A549 (cell line): ENCODE results near the gene WDFY2. TPM values are rescaled to one million over a fixed set of nuclear protein-coding genes. Genes with fewer than 3 reads are reported as not detected.

ENCODE experiments used
- ATAC-seq, 2 experiments: fragments of 200-7000 bp in 1 of 2; fragments of >200 bp in 1 of 2; cut with Nextera tagmentation in 1 of 2; cut with Tn5 transposase in 1 of 2; 3 replicates each; pipeline versions ENCODE4 v1.8.0 to v1.9.1; 2018 to 2020; ENCODE audit warnings: mild to moderate bottlenecking in 1 of 2, moderate library complexity in 1 of 2
- CTCF ChIA-PET: fragments of 300-600 bp; sonication (Branson Sonifier 250); formaldehyde crosslinking; extraction: SDS; loops from one replicate; lab custom pipeline; 2021; ENCODE audit warnings: antibody characterized with exemption, inconsistent platforms; lab: Yijun Ruan, JAX
- POLR2A ChIA-PET: fragments of 350-600 bp; formaldehyde crosslinking; extraction: SDS; loops from one replicate; lab custom pipeline; 2021; ENCODE audit warnings: antibody characterized with exemption, inconsistent platforms; lab: Yijun Ruan, JAX
- DNase-seq, 2 experiments: peaks; one replicate each; pipeline versions ENCODE4 v3.0.0 to v3.0.0-alpha.2; 2011 to 2016; ENCODE audit warnings: low read depth in 1 of 2, low spot score in 1 of 2
- FAIRE-seq: peaks from 2 replicates; lab custom pipeline; 2011; peaks lifted over from hg19 to GRCh38; lab: Jason Lieb, UNC
- H3K27ac ChIP-seq, 2 experiments: fragments of >200 bp; sonication (Bioruptor Twin); formaldehyde crosslinking; 3 replicates each; pipeline ENCODE4 v1.5.1; 2016 to 2017
- H3K4me1 ChIP-seq: fragments of >200 bp; sonication (Bioruptor Twin); formaldehyde crosslinking; 3 replicates; pipeline ENCODE4 v1.6.1; 2016
- H3K4me2 ChIP-seq: fragments of >200 bp; sonication (Bioruptor Twin); formaldehyde crosslinking; 3 replicates; pipeline ENCODE4 v1.6.1; 2016
- H3K4me3 ChIP-seq: fragments of >200 bp; sonication (Bioruptor Twin); formaldehyde crosslinking; 3 replicates; pipeline ENCODE4 v1.5.1; 2016
- H3K9me3 ChIP-seq: fragments of >200 bp; sonication (Bioruptor Twin); formaldehyde crosslinking; 3 replicates; pipeline ENCODE4 v1.6.1; 2016
- CBX2 ChIP-seq: fragments of 200-600 bp; sonication (generic); IDR thresholded peaks from 2 replicates; pipeline ENCODE4 v1.6.1; 2016; ENCODE audit warnings: low read depth, mild to moderate bottlenecking, borderline replicate concordance
- CBX8 ChIP-seq: fragments of 200-600 bp; sonication (generic); IDR thresholded peaks from 2 replicates; pipeline ENCODE4 v1.6.1; 2016
- CEBPB ChIP-seq, 2 experiments: fragments of >200 bp in 1 of 2; sonication (Bioruptor Twin) in 1 of 2; formaldehyde crosslinking in 1 of 2; IDR thresholded peaks; 2 replicates each; pipeline ENCODE4 v1.6.1; 2012 to 2016
- EHMT2 ChIP-seq: fragments of 200-600 bp; sonication (generic); IDR thresholded peaks from 2 replicates; pipeline ENCODE4 v1.6.1; 2016; ENCODE audit warnings: antibody characterized with exemption, low read depth, mild to moderate bottlenecking, moderate library complexity
- EP300 ChIP-seq, 2 experiments: fragments of >200 bp; sonication (Bioruptor Twin); formaldehyde crosslinking; IDR thresholded peaks; 2 replicates in 1 of 2; 3 replicates in 1 of 2; pipeline ENCODE4 v1.6.1; 2016 to 2017
- FOSB ChIP-seq: fragments of 250-450 bp; sonication (Bioruptor Pico); IDR thresholded peaks from 2 replicates; pipeline ENCODE4 v1.5.0; 2020; ENCODE audit warnings: mild to moderate bottlenecking, moderate library complexity
- FOSL2 ChIP-seq, 2 experiments: fragments of 450-650 bp in 1 of 2; fragments of >200 bp in 1 of 2; sonication (Bioruptor Twin) in 1 of 2; formaldehyde crosslinking; IDR thresholded peaks; 2 replicates each; pipeline versions ENCODE4 v1.5.0 to v1.6.1; 2016 to 2020; ENCODE audit warnings: mild to moderate bottlenecking in 1 of 2, moderate library complexity in 1 of 2
- FOXS1 ChIP-seq: fragments of 250-450 bp; sonication (Bioruptor Pico); IDR thresholded peaks from 2 replicates; pipeline ENCODE4 v1.5.0; 2020; ENCODE audit warnings: mild to moderate bottlenecking, moderate library complexity
- HOXA7 ChIP-seq: fragments of 250-450 bp; sonication (Bioruptor Pico); IDR thresholded peaks from 2 replicates; pipeline ENCODE4 v1.5.0; 2020; ENCODE audit warnings: mild to moderate bottlenecking, moderate library complexity
- KDM1A ChIP-seq: fragments of 200-600 bp; sonication (generic); IDR thresholded peaks from 2 replicates; pipeline ENCODE4 v1.6.1; 2016; ENCODE audit warnings: low read depth, mild to moderate bottlenecking
- MAZ ChIP-seq: fragments of 150-350 bp; IDR thresholded peaks from 2 replicates; pipeline ENCODE4 v1.6.1; 2014; ENCODE audit warnings: antibody characterized with exemption, low read depth, low read length, borderline replicate concordance
- NFE2L2 ChIP-seq: fragments of 150-350 bp; conservative IDR thresholded peaks from 2 replicates; pipeline ENCODE4 v1.6.1; 2014; ENCODE audit warnings: low read length
- POLR2A ChIP-seq: IDR thresholded peaks from 2 replicates; pipeline ENCODE4 v1.6.1; 2012; ENCODE audit warnings: mild to moderate bottlenecking, low read length
- POLR2AphosphoS2 ChIP-seq: conservative IDR thresholded peaks from 2 replicates; pipeline ENCODE4 v1.6.1; 2012; ENCODE audit warnings: low read length, improper control_type of control experiment, inconsistent platforms
- RFX5 ChIP-seq: fragments of 450-650 bp; IDR thresholded peaks from 2 replicates; pipeline ENCODE4 v1.7.1; 2014; ENCODE audit warnings: antibody characterized with exemption, mild to moderate bottlenecking, moderate library complexity
- SREBF2 ChIP-seq: fragments of 450-650 bp; IDR thresholded peaks from 2 replicates; pipeline ENCODE4 v1.6.1; 2014; ENCODE audit warnings: mild to moderate bottlenecking, moderate library complexity
- TP53 ChIP-seq: fragments of 250-450 bp; sonication (Bioruptor Pico); IDR thresholded peaks from 2 replicates; pipeline ENCODE4 v1.5.0; 2021; ENCODE audit warnings: mild to moderate bottlenecking, moderate library complexity
- WGBS: methylation state at CpG from one replicate; pipeline ENCODE4 v1.1.6; 2017; ENCODE audit errors: missing lambda C conversion rate; 5-methylcytosine and 5-hydroxymethylcytosine counted together
- polyA plus RNA-seq, 4 experiments: library from polyadenylated mRNA; depleted of rRNA in 3 of 4; stranded (reverse); fragments of >200 nt; fragmentation: RNase III in 1 of 4; extraction: RNeasy Plus Mini Kit Qiagen cat#74134 plus additional on column Dnase treatment in 1 of 4; gene quantifications; 2 replicates in 3 of 4; 3 replicates in 1 of 4; pipeline ENCODE4 v1.2.3, GENCODE V29; 2011 to 2017
- TF ChIP-seq, protein P1 (sequence below): IDR thresholded peaks from 2 replicates; pipeline ENCODE4 v1.6.1; 2012
- TF ChIP-seq, protein P2 (sequence below): fragments of 450-650 bp; IDR thresholded peaks from 2 replicates; pipeline ENCODE4 v1.6.1; 2014; ENCODE audit warnings: antibody characterized with exemption
- TF ChIP-seq, protein P3 (sequence below): fragments of 250-450 bp; sonication (Bioruptor Pico); IDR thresholded peaks from 2 replicates; pipeline ENCODE4 v1.5.0; 2021; ENCODE audit warnings: mild to moderate bottlenecking, moderate library complexity, borderline replicate concordance
- TF ChIP-seq, protein P4 (sequence below): fragments of >200 bp; sonication (Bioruptor Twin); formaldehyde crosslinking; IDR thresholded peaks from 3 replicates; pipeline ENCODE4 v1.5.1; 2016

WDFY2 gene
- polyA plus RNA-seq, 2 of the 4 experiments (the other 2 are of a cell fraction), result 5.2 to 8.5 TPM

DNA sequence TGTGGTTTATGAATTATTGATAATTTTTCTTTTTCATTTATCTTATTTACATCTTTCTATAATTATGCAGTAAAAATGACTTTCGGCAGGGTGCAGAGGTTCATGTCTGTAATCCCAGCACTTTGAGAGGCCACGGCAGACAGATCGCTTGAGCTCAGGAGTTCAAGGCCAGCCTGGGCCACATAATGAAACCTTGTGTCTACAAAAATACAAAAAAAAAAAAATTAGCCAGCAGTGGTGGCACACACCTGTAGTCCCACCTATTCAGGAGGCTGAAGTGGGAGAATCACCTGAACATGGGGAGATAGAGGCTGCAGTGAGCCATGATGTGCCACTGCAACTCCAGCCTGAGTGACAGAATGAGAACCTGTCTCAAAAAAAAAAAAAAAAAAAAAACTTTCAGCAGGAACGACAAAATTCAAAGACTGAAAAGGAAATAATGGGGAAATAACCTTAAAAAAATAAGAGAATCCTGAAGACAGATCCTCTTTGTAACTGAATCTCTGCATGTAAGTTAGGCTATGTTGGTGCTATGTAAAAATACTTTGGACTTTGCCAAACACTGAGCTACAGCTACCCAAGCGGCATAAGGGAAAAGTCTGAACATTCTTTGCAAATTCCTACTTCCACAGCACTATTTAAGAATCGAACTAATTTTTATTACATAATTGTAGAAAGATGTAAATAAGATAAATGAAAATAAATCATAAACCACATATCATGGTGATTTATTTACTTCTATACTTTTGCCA, 36.7 kb upstream of the WDFY2 start:
- H3K4me1 ChIP-seq, result peaks cover 16% of the 10 kb centered on the region; the same call in 2 of the 3 replicates
- WGBS, result 86% methylated on average over 6 of the region's 6 CpGs
- ATAC-seq (no peak), FAIRE-seq (no peak), DNase-seq (no peak)
- H3K27ac ChIP-seq, result no peak overlapping the region
- no peaks in the 10 kb centered on the region for H3K9me3 ChIP-seq
- ChIA-PET POLR2A (no interaction called here), CTCF (no interaction called here)
- TF ChIP-seq MAZ, result no peak
- TF ChIP-seq, protein P1, sequence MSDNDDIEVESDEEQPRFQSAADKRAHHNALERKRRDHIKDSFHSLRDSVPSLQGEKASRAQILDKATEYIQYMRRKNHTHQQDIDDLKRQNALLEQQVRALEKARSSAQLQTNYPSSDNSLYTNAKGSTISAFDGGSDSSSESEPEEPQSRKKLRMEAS, result no peak
- no peak for TF ChIP-seq KDM1A
- no peak for TF ChIP-seq HOXA7 (CRISPR knock-in tag)
- H3K4me2 ChIP-seq, result no peak overlapping the region
- no peak overlapping the region for H3K4me3 ChIP-seq

DNA sequence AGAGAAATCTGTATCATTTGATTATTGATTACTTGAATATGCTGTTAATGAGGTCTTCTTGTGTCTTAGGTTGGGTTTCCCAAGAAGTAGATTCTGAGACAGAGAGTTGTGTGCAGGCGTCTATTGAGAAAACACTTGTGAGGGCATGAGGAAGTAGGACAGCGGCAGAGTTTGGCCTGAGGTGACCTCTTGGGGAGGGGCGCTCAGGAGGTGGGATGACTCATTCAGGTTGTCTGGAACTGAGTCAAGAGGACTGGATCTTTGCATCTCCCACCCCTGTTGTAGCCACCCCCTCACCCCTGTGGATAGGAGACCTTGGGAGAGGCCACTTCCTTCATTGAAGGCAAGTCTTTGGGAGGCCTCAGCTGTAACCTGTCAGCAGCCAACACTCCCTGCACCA, 35.2 kb upstream of the WDFY2 start:
- ChIA-PET POLR2A (no interaction called here), CTCF (no interaction called here)
- FAIRE-seq (no peak), DNase-seq (peak in 1 of 2 experiments; percentile 50), ATAC-seq (0 out of 6 replicates have a peak, but pooled peaks of 1 of the 2 experiments have one; percentile 19)
- Histone ChIP-seq H3K4me3 (no peak overlapping the region), H3K9me3 (no peaks in the 10 kb centered on the region), H3K4me2 (peak overlapping the region; percentile 27; the same call in 1 of the 3 replicates), H3K27ac (peak overlapping the region in 1 of 2 experiments; percentile 30; a peak in 1 of 6 replicates), H3K4me1 (peaks cover 12% of the 10 kb centered on the region; the same call in 2 of the 3 replicates)
- WGBS, result 35% methylated on average over 3 of the region's 3 CpGs
- TF ChIP-seq FOSL2 (IDR thresholded peaks at IDR 0.05) (no peak), FOSL2 (CRISPR knock-in tag; IDR thresholded peaks at IDR 0.05) (peak; percentile 48), FOSB (CRISPR knock-in tag) (no peak)

DNA sequence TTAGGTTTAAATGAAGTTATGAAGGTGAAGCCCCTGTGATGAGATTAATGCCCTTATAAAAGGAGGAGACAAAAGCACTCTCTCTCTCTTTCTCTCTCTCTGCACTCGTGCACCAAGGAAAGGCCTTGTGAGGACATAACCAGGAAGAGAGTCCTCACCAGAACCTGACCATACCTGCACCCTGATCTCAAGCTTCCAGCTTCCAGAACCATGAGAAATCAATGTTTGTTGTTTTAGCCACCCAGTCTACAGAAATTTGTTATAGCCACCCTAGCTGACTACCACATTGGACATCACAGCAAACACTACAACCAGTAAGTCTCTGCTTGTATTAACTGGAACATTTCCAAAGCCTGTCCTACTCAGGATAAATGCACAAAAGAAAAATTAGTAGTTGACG, 34.7 kb upstream of the WDFY2 start:
- DNase-seq (no peak), FAIRE-seq (no peak), ATAC-seq (no peak)
- Histone ChIP-seq H3K4me2 (no peak overlapping the region; the same call in 2 of the 3 replicates), H3K4me1 (peaks cover 12% of the 10 kb centered on the region; the same call in 2 of the 3 replicates), H3K27ac (no peak overlapping the region), H3K4me3 (no peak overlapping the region), H3K9me3 (no peaks in the 10 kb centered on the region)
- ChIA-PET POLR2A (no interaction called here), CTCF (no interaction called here)
- 83% methylated on average over 2 of the region's 2 CpGs for WGBS
- TF ChIP-seq POLR2AphosphoS2 (no peak), CEBPB (IDR thresholded peaks at IDR 0.05) (no peak)
- TF ChIP-seq, all 56 proteins: peak for 0

DNA sequence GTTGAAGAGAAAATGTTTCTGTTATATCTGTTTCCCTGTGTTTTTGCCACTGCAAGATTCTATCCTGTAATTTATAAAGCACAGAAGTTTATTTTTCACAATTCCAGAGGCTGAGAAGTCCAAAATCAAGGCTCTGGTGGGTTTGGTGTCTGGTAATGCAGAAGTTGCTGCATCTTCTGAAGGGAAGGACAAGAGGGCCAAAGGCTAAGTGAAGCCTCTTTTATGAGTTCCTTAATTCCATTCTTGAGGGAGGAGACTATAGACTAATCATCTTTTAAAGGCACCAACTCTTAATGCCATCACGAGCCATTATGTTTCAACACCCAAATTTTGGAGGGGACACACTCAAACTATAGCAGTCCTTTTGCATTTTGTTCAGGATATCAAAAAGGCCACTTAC, 34.1 kb upstream of the WDFY2 start:
- ChIA-PET CTCF (no interaction called here), POLR2A (no interaction called here)
- Histone ChIP-seq H3K4me1 (peaks cover 12% of the 10 kb centered on the region; the same call in 2 of the 3 replicates), H3K4me3 (no peak overlapping the region), H3K4me2 (no peak overlapping the region), H3K27ac (no peak overlapping the region), H3K9me3 (no peaks in the 10 kb centered on the region)
- DNase-seq (no peak), ATAC-seq (no peak), FAIRE-seq (no peak)
- TF ChIP-seq RFX5 (no peak), SREBF2 (no peak), KDM1A (no peak), TP53 (no peak), FOSB (CRISPR knock-in tag) (no peak), NFE2L2 (no peak), CBX2 (no peak), EHMT2 (no peak), POLR2A (no peak), CBX8 (no peak), FOXS1 (CRISPR knock-in tag) (no peak), EP300 (IDR thresholded peaks at IDR 0.05) (no peak), CEBPB (IDR thresholded peaks at IDR 0.05) (no peak)
- TF ChIP-seq, protein P2, sequence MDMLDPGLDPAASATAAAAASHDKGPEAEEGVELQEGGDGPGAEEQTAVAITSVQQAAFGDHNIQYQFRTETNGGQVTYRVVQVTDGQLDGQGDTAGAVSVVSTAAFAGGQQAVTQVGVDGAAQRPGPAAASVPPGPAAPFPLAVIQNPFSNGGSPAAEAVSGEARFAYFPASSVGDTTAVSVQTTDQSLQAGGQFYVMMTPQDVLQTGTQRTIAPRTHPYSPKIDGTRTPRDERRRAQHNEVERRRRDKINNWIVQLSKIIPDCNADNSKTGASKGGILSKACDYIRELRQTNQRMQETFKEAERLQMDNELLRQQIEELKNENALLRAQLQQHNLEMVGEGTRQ, result no peak
- TF ChIP-seq, protein P3, sequence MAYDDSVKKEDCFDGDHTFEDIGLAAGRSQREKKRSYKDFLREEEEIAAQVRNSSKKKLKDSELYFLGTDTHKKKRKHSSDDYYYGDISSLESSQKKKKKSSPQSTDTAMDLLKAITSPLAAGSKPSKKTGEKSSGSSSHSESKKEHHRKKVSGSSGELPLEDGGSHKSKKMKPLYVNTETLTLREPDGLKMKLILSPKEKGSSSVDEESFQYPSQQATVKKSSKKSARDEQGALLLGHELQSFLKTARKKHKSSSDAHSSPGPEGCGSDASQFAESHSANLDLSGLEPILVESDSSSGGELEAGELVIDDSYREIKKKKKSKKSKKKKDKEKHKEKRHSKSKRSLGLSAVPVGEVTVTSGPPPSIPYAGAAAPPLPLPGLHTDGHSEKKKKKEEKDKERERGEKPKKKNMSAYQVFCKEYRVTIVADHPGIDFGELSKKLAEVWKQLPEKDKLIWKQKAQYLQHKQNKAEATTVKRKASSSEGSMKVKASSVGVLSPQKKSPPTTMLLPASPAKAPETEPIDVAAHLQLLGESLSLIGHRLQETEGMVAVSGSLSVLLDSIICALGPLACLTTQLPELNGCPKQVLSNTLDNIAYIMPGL, result no peak
- TF ChIP-seq, protein P4, sequence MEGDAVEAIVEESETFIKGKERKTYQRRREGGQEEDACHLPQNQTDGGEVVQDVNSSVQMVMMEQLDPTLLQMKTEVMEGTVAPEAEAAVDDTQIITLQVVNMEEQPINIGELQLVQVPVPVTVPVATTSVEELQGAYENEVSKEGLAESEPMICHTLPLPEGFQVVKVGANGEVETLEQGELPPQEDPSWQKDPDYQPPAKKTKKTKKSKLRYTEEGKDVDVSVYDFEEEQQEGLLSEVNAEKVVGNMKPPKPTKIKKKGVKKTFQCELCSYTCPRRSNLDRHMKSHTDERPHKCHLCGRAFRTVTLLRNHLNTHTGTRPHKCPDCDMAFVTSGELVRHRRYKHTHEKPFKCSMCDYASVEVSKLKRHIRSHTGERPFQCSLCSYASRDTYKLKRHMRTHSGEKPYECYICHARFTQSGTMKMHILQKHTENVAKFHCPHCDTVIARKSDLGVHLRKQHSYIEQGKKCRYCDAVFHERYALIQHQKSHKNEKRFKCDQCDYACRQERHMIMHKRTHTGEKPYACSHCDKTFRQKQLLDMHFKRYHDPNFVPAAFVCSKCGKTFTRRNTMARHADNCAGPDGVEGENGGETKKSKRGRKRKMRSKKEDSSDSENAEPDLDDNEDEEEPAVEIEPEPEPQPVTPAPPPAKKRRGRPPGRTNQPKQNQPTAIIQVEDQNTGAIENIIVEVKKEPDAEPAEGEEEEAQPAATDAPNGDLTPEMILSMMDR, result no peak
- WGBS, result 81% methylated on average over 1 of the region's 1 CpG
